ENCODE results near the gene GALNT2. TPM values are rescaled to one million over a fixed set of nuclear protein-coding genes. Genes with fewer than 3 reads are reported as not detected.

GALNT2 gene
- total and polyA plus RNA-seq, 2 donors (not counting 1 experiment from before 2014, with no cell fraction given) = 19.0 to 184 TPM

DNA sequence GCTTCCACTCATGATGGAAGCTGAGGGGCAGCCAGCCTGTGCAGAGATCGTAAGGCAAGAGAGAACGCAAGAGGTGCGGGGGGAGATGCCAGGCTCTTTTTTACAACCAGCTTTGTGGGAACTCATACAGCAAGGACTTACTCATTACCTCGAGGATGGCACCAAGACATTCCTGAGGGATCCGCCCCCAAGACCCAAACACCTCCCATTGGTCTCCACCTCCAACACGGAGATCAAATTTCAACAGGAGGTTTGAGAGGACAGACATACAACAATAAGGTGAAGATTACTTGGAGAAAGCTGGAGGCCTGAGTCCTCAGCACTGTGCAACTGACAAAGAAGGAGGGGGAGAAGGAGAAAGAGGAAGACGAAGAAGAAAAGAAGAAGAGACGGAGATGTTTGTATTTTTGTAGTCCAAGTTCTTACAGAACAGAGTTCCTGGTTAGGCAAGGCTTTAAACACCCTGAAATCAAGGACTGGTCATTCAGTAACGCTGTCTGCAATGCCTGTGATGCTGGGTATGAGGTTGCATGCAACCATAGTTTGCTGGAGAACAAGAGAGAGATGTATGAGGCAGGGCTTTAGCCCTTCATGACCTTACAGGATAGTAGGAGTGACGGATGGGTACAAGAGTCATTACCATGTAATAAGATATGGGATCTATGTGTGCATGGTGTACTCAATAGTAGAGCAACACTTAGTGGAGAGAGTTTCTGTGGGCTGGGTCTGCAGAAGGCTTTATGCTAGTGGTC is 19.7 kb upstream of the GALNT2 start:
- H3K9me3 Mint-ChIP-seq (ENCODE audit: insufficient read depth) = no peaks in the 10 kb centered on the region
- DNase-seq (no peak), ATAC-seq (ENCODE audit: low read depth) (no peak)
- Histone ChIP-seq H2AFZ (ENCODE audit: insufficient read depth, low read depth, low read length, poor library complexity, severe bottlenecking) (no peak overlapping the region), H3K4me3 (ENCODE audit: control extremely low read depth in 1 of 5, extremely low read depth in 1 of 5, insufficient read depth in 1 of 5, low read depth in 2 of 5, low read length in 4 of 5) (no peak overlapping the region), H3K27me3 (replicated peaks in 1 of 4; ENCODE audit: control extremely low read depth in 1 of 4, control insufficient read depth in 3 of 4, insufficient read depth in 4 of 4, low read length in 3 of 4) (peaks cover 0 to 7% (median 3%) of the 10 kb centered on the region in 4 experiments), H4K20me1 (ENCODE audit: control insufficient read depth, insufficient read depth, low read length, poor library complexity, severe bottlenecking) (no peaks in the 10 kb centered on the region), H3K79me2 (ENCODE audit: control insufficient read depth, insufficient read depth, low read length) (no peaks in the 10 kb centered on the region), H3K27ac (ENCODE audit: low read length in 2 of 2) (no peak overlapping the region), H3K4me2 (replicated peaks; ENCODE audit: low read depth, low read length, poor library complexity, severe bottlenecking) (no peak overlapping the region), H3K9me3 (ENCODE audit: control extremely low read depth in 1 of 3, control insufficient read depth in 2 of 3, insufficient read depth in 1 of 3, low read length in 2 of 3) (no peaks in the 10 kb centered on the region), H3K4me1 (ENCODE audit: control insufficient read depth in 2 of 2, insufficient read depth in 2 of 2, low read length in 2 of 2) (no peaks in the 10 kb centered on the region), H3K36me3 (replicated peaks in 1 of 2; ENCODE audit: control extremely low read depth in 1 of 2, control insufficient read depth in 1 of 2, extremely low read depth in 1 of 2, insufficient read depth in 2 of 2, low read length in 1 of 2) (no peaks in the 10 kb centered on the region), H3K9ac (ENCODE audit: low read length) (no peak overlapping the region)
- no peaks in the 10 kb centered on the region for H3K4me1 Mint-ChIP-seq
- 80% methylated on average over 8 of the region's 10 CpGs for WGBS (ENCODE audit: insufficient coverage)
- intact Hi-C loops (cut with micrococcal nuclease) = loop anchor here (10.0 kb wide), 1 partner anchor 52 kb away; no protein-coding TSS in a partner anchor
- peaks cover 37% of the 10 kb centered on the region for H3K27me3 Mint-ChIP-seq
- no peak overlapping the region for H3K4me3 Mint-ChIP-seq
- POLR2A ChIA-PET = no interaction called here
- H3K27ac Mint-ChIP-seq = no peak overlapping the region
- TF ChIP-seq EZH2 (IDR thresholded peaks at IDR 0.05; ENCODE audit: borderline replicate concordance, insufficient read depth, low read depth, low read length, poor library complexity, severe bottlenecking) = no peak
- TF ChIP-seq, protein P1, sequence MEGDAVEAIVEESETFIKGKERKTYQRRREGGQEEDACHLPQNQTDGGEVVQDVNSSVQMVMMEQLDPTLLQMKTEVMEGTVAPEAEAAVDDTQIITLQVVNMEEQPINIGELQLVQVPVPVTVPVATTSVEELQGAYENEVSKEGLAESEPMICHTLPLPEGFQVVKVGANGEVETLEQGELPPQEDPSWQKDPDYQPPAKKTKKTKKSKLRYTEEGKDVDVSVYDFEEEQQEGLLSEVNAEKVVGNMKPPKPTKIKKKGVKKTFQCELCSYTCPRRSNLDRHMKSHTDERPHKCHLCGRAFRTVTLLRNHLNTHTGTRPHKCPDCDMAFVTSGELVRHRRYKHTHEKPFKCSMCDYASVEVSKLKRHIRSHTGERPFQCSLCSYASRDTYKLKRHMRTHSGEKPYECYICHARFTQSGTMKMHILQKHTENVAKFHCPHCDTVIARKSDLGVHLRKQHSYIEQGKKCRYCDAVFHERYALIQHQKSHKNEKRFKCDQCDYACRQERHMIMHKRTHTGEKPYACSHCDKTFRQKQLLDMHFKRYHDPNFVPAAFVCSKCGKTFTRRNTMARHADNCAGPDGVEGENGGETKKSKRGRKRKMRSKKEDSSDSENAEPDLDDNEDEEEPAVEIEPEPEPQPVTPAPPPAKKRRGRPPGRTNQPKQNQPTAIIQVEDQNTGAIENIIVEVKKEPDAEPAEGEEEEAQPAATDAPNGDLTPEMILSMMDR (IDR thresholded peaks at IDR 0.05) = no peak
- CTCF ChIA-PET = no interaction called here

DNA sequence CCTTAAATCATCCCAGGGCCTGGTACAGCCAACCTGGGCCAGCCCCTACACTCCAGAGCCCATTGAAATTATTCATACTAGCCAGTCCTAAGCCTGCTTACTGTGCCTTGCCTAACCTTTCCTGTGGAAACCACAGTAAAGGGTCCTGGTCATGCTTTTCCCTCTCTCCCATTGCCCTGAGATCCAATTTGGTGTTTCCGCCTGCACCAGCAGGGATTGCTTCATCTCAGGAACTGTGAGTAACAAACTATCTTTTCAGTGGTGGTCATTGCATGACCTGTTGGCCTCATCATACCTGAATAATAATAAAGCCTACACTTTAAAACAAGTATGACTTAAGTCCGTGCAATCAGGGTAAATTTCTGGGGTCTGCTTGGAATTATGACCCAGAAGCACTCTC is 18.7 kb upstream of the GALNT2 start:
- Mint-ChIP-seq H3K27me3 (peaks cover 31% of the 10 kb centered on the region), H3K4me3 (no peak overlapping the region), H3K9me3 (ENCODE audit: insufficient read depth) (no peaks in the 10 kb centered on the region), H3K4me1 (no peaks in the 10 kb centered on the region), H3K27ac (no peak overlapping the region)
- no peaks in the 10 kb centered on the region for H3K36me3 ChIP-seq (replicated peaks in 1 of 2; ENCODE audit: control extremely low read depth in 1 of 2, control insufficient read depth in 1 of 2, extremely low read depth in 1 of 2, insufficient read depth in 2 of 2, low read length in 1 of 2)
- WGBS (ENCODE audit: insufficient coverage) = 83% methylated on average over 1 of the region's 2 CpGs
- H2AFZ ChIP-seq (ENCODE audit: insufficient read depth, low read depth, low read length, poor library complexity, severe bottlenecking) = no peak overlapping the region
- H3K9ac ChIP-seq (ENCODE audit: low read length) = no peak overlapping the region
- no peak overlapping the region for H3K4me3 ChIP-seq (ENCODE audit: control extremely low read depth in 1 of 5, extremely low read depth in 1 of 5, insufficient read depth in 1 of 5, low read depth in 2 of 5, low read length in 4 of 5)
- peaks cover 0 to 2% (median 0%) of the 10 kb centered on the region in 4 experiments for H3K27me3 ChIP-seq (replicated peaks in 1 of 4; ENCODE audit: control extremely low read depth in 1 of 4, control insufficient read depth in 3 of 4, insufficient read depth in 4 of 4, low read length in 3 of 4)
- no peak for ATAC-seq (ENCODE audit: low read depth)
- no peaks in the 10 kb centered on the region for H3K9me3 ChIP-seq (ENCODE audit: control extremely low read depth in 1 of 3, control insufficient read depth in 2 of 3, insufficient read depth in 1 of 3, low read length in 2 of 3)
- no peaks in the 10 kb centered on the region for H4K20me1 ChIP-seq (ENCODE audit: control insufficient read depth, insufficient read depth, low read length, poor library complexity, severe bottlenecking)
- H3K79me2 ChIP-seq (ENCODE audit: control insufficient read depth, insufficient read depth, low read length) = no peaks in the 10 kb centered on the region
- no peaks in the 10 kb centered on the region for H3K4me1 ChIP-seq (ENCODE audit: control insufficient read depth in 2 of 2, insufficient read depth in 2 of 2, low read length in 2 of 2)
- no peak overlapping the region for H3K4me2 ChIP-seq (replicated peaks; ENCODE audit: low read depth, low read length, poor library complexity, severe bottlenecking)
- TF ChIP-seq, protein P1 (IDR thresholded peaks at IDR 0.05) = no peak
- no peak for TF ChIP-seq EZH2 (IDR thresholded peaks at IDR 0.05; ENCODE audit: borderline replicate concordance, insufficient read depth, low read depth, low read length, poor library complexity, severe bottlenecking)
- DNase-seq = no peak
- CTCF ChIA-PET = no interaction called here
- intact Hi-C loops (cut with micrococcal nuclease) = loop anchor here (10.0 kb wide), 1 partner anchor 54 kb away; no protein-coding TSS in a partner anchor
- H3K27ac ChIP-seq (ENCODE audit: low read length in 2 of 2) = no peak overlapping the region
- POLR2A ChIA-PET = no interaction called here
